NCI-H128 (cell line): ENCODE results near the gene RRN3.
"Not testable (repeated sequence)": the region's sequence is repeated elsewhere in the genome, so short reads cannot be mapped to it uniquely, and the experiment has no call there.

Experiments used
- DNase-seq: peaks from one replicate; lab custom pipeline; 2025; ENCODE audit not compliant: unreplicated experiment; lab: John Stamatoyannopoulos, UW

Gene RRN3, protein sequence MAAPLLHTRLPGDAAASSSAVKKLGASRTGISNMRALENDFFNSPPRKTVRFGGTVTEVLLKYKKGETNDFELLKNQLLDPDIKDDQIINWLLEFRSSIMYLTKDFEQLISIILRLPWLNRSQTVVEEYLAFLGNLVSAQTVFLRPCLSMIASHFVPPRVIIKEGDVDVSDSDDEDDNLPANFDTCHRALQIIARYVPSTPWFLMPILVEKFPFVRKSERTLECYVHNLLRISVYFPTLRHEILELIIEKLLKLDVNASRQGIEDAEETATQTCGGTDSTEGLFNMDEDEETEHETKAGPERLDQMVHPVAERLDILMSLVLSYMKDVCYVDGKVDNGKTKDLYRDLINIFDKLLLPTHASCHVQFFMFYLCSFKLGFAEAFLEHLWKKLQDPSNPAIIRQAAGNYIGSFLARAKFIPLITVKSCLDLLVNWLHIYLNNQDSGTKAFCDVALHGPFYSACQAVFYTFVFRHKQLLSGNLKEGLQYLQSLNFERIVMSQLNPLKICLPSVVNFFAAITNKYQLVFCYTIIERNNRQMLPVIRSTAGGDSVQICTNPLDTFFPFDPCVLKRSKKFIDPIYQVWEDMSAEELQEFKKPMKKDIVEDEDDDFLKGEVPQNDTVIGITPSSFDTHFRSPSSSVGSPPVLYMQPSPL

DNA sequence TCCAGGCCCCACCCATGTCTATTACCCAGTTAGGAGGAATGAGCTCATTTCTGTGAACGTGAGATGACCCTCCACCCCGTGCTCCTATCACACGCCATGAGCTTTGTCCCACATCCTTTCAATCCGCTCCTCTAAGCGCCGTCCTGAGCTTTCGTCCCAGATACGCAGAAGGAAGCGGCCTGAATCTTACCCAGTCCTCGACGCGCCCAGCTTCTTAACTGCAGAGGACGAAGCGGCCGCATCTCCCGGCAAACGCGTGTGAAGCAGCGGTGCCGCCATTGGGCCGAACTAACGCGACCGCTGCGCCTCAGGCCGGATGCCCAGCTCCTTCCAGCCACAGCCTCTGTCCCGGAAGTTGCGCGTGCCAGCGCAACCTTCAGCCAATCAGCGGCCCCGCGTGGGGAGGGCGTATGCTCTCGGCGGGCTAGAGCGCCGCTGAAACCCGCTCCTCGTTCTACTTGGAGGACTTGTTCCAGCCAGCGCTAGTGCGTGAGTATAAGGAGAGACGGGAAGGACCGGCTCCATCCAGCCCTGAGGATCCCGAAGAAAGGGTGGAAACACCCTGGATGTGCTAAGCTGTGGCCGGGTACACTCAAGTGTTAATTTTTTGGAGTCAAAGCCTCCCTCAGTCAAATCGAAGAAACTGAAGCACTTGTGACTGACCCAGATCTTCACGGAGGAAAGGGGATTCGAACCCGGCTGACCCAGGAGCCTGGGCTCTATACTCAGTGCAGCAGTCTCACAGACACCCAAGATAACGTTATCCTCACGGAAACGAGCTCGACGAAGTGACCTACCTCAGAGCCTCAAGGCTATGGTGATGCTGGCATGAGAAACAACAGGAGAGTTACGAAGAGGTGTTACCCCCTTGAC, at the start of gene RRN3:
RRN3 (minus strand) TSS at position 318 of the 873 bp plus-strand sequence; CDS start at position 279, 39 bp downstream.
- peak; percentile 53 for DNase-seq

DNA sequence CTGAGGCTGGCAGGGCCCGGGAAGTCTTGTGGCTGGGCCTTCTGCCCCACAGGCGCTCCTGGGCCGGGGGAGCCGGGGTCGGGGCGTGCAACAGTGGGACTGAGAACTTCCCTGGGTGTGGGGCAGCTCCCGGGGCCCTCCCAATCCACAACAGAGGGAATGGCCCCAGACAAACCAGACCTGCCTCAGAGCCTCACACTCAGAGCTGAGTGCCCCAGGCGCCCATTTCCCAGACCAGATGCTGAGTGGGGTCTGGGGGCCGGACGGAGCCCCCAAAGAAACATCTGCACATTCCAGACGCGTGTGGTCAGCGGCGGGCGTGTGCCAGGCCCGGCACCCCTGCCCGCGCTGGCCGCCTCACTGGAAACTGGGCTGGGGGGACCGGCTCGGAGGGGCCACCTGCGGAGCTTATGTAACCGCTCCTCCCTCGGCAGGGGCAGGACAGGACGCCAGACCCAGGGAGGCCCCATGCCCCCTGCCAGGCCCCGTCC, 49.6 kb upstream of the RRN3 start:
- DNase-seq, result not testable (repeated sequence)

DNA sequence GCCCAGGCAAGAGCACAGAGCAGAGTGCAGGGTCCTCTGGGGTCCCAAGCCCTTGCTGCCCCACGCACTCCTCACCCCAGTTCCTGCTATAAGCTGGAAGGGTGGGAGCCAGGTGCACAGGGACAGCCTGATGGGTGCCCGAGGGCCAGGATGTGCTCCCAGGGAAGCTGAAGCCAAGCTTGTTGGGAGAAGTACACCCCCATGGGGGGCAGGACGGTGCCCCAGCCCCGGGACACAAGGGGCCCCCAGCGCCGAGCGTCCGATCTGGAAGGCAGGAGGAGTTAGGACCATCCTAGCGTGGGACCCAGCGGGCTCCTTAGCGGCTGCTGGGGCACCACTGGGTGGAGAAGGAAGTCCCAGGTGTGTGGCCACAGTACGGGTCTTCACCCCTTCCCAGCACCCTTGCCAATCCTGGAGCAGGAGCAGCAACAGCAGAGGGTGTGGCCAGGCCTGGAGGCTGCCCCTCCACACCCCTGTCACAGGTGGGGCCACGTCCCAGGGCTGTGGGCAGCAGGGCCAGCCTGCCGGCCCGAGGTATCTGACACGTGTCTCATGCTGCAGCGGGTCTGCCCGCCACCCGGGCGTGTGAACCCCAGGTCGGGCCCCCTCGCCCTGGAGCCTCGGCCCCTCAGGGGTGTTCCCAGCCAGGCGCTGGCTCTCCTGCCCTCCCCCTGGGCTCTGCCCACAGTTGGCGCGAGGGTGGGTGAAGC, 49.0 kb upstream of the RRN3 start:
- DNase-seq, result not testable (repeated sequence)

DNA sequence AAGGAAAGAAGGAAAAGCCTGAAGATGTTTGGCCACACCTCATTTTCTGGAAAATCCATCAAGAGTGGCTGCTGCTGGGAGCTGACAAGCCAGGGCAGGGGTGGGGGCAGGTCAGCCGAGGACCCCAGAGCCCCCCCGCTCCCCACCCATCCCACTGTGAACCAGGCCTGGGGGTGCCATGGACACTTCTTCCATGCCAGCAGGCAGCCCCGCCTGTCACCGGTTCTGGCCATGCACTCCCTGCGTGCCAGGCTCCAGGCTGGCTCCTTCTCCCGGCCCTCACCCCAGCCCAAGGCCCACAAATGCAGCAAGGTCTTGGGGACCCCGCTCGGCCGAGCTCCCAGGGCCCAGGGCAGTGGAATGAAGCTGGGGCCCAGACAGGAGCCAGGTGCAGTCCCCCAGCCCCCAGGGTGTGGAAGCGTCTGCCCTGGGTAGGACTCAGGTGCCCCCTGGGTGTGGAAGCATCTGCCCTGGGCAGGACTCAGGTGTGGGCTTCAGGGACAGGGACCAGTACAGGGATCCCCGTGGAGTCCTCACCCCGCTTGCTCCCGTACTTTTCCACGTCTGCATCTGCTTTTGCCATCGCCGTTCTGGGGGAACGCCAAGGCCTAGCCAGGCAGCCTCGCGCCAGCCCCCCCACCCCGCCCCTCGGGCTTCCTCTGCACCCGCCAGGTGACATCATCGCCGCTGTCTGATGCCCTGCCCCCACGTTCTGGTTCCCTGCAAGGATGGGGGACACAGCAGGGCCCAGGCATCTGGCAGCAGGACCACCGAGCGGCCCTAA, 48.2 kb upstream of the RRN3 start:
- DNase-seq, result not testable (repeated sequence)

DNA sequence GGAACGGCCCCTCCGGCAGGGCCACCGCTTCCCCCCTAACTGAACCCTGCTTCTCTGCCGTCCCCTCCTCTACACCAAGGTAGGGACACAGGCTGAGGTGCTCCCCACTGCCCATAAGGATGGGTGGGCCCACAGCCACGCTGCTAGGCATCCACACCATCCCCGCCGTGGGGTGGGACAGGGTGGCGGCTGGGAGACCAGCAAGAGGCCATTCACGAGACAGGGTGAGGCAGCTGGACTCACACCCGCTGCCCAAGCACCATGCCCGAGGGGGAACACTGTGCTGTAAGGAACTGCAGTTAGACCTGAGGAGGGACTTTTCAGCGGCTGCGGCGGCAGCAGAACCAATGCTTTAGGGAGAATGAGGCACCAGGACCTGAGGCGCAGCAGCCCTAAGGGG, 47.5 kb upstream of the RRN3 start:
- DNase-seq, result no peak

DNA sequence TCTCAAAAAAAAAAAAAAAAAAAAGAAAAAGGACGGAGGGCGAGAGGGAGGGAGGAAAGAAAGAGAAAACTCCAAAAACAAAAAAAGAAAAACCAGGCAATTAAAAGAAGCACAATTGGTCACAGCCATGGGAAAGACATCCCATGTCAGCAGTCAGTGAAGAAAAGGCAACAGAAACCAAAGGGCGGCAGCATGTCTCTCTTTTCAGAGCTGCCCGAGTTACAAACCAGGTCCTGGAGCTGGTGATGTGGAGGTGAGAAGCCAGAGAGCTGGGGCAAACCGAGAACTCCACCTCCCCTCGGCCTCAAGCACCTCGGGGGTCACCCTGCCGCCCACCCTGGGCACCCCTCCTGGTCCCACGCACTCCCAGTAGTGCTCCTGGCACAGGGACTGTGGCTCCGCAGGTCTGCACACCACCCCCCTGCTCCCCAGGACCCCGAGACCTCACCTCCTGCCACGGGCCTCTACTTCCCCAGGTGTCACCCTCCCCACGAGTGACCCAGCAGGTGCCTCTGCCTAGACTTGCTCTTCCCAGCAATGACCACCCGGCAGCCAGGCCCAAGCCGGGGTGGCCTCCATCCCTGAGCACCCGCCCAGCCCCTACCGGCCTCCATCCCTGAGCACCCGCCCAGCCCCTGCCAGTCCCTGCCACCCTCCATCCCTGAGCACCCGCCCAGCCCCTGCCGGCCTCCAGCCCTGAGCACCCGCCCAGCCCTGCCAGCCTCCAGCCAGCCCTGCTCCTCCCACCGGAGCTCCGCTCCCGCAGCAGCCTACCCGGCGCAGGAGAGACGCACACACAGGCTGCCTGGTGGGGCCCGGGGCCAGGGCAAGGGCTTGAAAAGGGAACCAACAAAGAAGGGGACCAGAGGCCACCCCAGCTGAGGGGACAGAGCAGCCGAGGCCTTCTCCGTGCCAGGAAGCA, 46.6 kb upstream of the RRN3 start:
- DNase-seq, result not testable (repeated sequence)

DNA sequence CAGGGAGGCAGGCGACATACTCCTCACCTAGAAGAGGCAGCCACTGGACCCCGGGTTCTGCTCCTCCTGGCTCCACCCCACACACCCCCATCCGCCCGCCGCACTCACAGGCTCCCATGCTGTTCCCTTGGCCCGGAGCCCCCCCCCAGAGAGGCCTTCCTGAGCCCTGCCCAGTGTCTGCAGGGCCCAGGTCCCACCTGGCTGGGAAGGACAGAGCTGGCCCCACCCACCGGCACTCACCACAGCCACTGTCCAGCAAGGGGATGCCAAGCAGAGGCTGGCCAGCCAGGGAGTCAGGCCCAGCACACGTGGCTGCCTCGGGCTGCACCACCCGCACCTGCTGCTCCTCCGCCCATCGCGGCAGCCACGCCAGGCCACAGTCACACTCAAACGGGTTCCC, 43.4 kb upstream of the RRN3 start:
- DNase-seq, result not testable (repeated sequence)

DNA sequence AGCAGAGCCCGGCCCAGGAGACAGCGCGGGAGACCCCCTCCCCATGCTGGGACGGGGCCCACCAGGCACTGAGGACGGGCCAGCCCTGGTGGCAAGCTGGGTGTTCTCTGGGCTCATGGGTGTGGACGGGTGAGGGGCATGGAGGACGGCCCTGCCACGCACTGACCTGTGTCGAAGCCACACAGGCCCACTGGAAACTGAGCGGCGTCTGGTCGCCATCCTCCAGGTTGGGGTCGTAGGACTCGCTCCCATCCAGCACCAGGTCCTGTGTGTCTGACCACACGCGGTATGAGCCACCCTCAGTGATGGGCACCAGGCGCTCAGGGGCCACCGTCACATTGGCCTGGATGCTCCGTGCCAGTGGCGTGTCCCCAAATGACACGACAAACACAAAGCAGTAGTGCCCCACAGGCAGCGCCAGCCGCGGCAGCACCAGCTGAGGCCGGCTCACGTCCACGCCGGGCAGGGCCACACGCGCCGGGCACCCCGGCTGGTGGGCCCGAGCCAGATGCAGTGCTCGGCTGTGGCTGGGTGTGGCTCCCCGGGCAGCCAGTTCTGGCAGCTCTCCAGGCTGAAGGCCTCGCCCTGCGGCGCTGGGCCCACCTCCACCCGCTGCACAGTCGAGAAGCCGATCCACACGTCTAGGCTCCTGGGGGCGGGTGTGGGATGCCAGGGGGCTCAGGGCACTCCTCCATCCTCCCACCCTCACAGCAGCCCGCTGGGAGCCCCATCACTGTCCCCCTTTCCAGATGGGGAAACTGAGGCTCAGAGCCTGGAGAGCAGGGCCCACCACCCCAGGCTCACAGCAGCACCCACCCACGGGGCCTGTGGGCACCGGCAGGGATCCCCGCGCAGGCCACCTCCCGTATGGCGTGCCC, 41.6 kb upstream of the RRN3 start:
- DNase-seq, result not testable (repeated sequence)

DNA sequence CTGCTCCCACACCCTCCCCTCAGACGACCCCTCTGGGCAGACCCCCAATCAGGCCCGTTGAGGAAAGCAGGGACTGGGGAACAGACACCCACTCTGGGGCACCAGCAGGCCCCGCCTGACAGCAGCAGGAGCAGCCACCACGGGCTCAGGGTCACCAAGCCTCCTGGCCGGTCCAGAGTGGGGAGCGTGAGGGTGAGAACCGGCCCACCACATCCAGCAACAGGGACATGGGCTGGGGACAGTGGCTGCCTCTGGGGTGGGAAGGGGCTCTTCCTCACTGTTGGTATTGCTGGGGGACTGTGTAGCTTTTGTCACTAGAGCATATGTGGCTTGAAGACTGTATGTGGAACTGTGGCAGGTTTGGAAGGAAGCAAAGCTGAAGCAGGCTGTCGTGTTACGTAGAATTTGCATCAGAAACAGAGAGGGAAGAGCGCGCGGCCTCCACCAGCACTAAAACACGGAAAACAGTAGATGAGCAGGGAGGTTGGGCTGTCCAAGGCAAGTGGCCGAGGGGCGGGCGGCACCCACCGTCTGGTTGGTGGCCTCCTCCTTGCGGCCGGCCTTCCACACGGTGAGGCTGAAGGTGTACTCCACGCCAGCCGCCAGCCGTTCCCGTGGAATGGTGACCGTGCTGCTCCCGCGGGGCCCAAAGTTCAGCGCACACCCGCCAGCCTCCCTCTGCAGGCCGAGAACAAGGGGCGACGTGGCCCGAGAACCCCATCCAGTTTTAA, 40.8 kb upstream of the RRN3 start:
- not testable (repeated sequence) for DNase-seq

DNA sequence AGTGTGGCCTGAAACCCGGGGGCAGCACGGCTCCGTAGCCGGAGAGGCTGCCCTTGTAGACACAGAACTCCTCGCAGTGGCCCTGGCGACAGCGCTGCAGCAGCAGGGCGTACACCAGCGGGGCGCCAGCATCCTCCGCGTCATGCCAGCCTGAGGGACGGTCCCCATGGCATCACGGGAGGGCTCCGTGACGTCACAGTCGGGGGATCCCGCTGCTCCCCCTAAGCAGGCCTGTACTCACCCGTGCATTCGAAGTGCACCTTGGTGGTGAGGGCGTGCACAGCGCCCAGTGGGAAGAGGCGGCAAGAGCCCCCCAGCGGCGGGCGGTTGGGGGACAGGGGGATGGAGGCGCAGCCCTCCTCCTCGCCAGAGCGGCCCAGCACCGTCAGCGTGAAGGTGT, 39.5 kb upstream of the RRN3 start:
- not testable (repeated sequence) for DNase-seq

DNA sequence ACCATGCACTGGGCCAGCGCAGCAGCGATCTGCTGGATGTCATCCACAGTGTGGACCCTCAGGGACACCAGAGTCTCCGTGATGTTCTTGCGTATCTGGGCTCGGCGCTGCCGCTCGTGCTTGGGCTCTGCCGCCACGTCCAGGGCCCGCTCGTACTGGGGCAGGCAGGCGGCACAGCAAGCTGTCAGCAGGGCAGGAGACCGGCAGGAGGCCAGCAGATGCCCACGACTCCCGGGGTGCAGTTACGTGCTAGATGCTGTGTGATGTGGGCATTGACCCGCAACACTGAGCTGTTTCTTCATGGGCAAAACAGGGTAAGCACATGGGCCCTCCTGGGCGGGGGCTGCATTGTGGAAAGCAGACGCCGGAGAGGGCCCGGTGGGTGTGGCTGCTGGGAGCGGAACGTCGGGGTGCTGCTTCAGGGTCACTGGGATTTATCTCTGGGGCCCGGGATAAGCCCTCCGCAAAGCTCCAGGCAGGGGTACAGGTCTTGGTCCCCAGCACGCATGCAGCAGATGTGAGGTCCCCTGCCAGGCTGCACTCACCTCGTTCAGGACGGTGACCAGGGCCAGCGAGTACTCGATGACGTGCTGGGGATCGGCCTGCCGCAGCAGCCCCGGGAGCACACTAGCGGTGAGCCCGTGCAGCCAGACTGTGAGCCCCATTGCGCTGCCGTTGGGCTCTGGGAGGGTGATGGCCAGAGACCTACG, 38.8 kb upstream of the RRN3 start:
- DNase-seq, result not testable (repeated sequence)

DNA sequence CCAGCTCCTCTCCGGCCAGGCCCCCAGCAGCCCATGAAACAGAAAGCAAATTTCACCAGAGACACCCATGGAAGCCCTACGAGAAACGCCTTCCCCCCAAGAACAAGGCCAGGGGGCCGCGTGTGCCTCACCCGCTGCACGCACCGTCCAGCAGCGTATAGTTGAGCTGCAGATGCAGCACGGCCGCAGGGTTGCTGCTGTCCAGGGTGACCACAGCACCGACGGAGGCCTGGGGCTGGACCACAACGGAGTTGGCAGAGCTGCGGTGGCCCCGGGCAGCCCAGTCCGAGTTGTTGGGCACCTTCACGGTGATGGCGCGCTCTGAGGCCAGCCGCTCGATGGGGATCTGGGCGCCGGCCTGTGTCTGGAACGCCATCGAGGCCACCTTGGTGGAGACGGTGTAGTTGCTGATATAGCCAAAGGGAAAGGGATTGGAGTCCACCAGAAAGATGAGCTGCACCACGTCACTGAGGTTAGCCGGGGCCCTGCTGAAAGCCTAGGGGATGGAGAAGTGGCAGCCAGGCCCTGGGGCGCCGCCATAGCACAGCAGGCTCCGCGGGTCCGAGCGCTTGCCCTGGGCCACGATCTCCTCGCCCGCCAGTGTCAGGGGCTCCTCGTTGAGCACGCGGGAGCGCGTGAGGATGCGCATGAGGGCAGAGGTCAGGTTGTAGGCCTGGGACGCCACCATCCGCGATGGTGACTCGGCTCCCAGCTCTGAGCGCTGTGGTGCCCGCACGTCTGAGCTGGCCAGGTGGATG, 37.0 kb upstream of the RRN3 start:
- not testable (repeated sequence) for DNase-seq

DNA sequence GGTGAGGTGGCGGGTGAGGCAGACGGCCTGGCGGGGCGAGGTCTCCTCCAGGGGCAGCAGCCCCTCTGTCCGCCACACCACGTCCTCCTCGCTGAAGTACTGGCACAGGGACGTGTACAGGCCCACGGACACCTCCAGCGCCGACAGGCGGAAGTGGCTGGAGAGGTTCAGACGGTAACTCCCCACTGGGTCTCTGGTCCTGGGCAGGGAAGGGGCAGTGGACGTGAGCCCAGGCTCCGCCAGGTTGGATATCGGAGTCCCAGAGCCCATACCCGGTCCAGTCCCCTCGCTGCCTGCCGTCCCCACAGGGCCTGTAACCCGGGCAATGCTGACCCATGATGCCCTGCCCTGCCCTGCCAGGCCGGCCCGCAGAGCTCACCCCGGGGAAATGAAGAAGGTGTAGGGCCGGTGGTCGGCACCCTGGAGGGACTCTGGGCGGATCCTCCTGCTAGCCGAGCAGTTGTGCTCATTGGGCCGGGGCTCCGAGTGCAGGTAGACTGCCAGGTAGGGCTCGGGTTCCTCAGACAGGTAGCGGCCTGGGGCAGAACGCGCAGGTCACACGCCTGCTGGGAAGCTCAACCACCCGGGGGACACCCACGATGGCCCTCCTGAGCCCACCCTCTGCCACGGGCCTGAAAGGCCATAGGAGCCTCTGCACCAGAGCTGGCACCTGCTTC, 36.3 kb upstream of the RRN3 start:
- DNase-seq, result not testable (repeated sequence)

DNA sequence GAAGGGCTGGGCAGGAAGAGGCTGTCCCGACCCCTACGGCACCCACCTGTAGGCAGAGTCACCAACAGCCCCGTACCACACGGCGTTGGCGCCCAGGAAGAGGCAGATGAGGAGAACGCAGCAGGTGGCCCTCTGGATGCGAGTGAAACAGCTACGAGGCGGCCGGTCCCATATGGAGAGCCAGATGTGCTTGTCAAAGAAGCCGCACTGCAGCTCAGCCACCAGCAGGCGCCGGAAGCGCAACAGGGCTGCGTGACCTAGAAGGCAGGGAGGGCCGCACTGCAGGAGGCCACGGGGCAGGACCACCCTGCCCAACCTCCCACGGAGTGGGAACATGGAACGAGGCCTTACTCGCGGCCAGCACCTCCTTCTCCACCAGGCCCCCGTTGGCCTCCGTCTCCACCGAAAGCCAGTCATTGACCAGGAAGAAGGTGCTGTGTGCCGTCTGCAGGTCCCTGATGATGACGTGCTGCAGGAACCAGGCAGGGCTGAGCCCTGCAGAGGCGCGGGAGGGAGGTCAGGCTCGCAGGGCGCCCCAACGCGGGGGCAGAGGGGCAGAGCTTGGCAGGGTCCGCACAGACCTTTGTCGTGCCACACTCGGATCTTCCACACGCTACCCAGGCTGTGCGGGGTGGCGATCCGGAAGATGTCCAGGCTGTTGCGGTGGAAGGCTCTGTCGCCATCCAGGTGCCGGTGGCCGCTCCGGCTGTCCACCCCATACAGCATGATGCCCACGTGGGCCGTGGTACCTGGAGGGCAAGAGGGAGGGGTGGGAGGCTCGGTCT, 33.8 kb upstream of the RRN3 start:
- DNase-seq, result not testable (repeated sequence)
